Activated T-helper 1 cell treated with Interleukin-2 at 50 U/mL for 16 hours (primary cell): Measurements from ENCODE around the gene TIAM1.

Experiments
- DNase-seq: peaks from one replicate; pipeline ENCODE4 v3.0.0-alpha.2; 2020; ENCODE audit warnings: low read depth

TIAM1 gene

GRCh38 chr21:31198575-31198974 lies 145.5 kb downstream of the TIAM1 start:
- no peak for DNase-seq

- DNase-seq, result no peak
These were observed 147.3 kb downstream of the TIAM1 start for GRCh38 chr21:31196724-31197123.

GRCh38 chr21:31195334-31196015 lies 148.6 kb downstream of the TIAM1 start:
- no peak for DNase-seq

- DNase-seq, result no peak
These were observed 149.4 kb downstream of the TIAM1 start for GRCh38 chr21:31194510-31195293.

- no peak for DNase-seq
These were observed 150.3 kb downstream of the TIAM1 start for GRCh38 chr21:31193761-31194160.

- DNase-seq, result no peak
These were observed 152.5 kb downstream of the TIAM1 start for GRCh38 chr21:31191553-31191952.

GRCh38 chr21:31190516-31190915 lies 153.5 kb downstream of the TIAM1 start:
- no peak for DNase-seq

- no peak for DNase-seq
These were observed 156.6 kb downstream of the TIAM1 start for GRCh38 chr21:31187499-31187898.

GRCh38 chr21:31186916-31187315 lies 157.1 kb downstream of the TIAM1 start:
- DNase-seq, result no peak

- no peak for DNase-seq
These were observed 158.4 kb downstream of the TIAM1 start for GRCh38 chr21:31185663-31186062.

GRCh38 chr21:31184876-31185275 lies 159.2 kb downstream of the TIAM1 start:
- no peak for DNase-seq

GRCh38 chr21:31184459-31184858 lies 159.6 kb downstream of the TIAM1 start:
- peak; percentile 45 for DNase-seq

GRCh38 chr21:31182231-31183140 lies 161.6 kb downstream of the TIAM1 start:
- DNase-seq, result peak; percentile 32

GRCh38 chr21:31181082-31181750 lies 162.8 kb downstream of the TIAM1 start:
- DNase-seq, result no peak

- no peak for DNase-seq
These were observed 163.6 kb downstream of the TIAM1 start for GRCh38 chr21:31180256-31181081.

GRCh38 chr21:31176725-31177124 lies 167.3 kb downstream of the TIAM1 start:
- DNase-seq, result no peak

- DNase-seq, result no peak
These were observed 167.9 kb downstream of the TIAM1 start for GRCh38 chr21:31176080-31176551.

- no peak for DNase-seq
These were observed 170.0 kb downstream of the TIAM1 start for GRCh38 chr21:31173881-31174555.

GRCh38 chr21:31172328-31172727 lies 171.7 kb downstream of the TIAM1 start:
- no peak for DNase-seq
